Measurements from ENCODE around the gene RASA2. TPM values are rescaled to one million over a fixed set of nuclear protein-coding genes. Genes with fewer than 3 reads are reported as not detected.

The RASA2 gene
- total RNA-seq: 10.1 and 15.1 TPM in 2 replicates

DNA sequence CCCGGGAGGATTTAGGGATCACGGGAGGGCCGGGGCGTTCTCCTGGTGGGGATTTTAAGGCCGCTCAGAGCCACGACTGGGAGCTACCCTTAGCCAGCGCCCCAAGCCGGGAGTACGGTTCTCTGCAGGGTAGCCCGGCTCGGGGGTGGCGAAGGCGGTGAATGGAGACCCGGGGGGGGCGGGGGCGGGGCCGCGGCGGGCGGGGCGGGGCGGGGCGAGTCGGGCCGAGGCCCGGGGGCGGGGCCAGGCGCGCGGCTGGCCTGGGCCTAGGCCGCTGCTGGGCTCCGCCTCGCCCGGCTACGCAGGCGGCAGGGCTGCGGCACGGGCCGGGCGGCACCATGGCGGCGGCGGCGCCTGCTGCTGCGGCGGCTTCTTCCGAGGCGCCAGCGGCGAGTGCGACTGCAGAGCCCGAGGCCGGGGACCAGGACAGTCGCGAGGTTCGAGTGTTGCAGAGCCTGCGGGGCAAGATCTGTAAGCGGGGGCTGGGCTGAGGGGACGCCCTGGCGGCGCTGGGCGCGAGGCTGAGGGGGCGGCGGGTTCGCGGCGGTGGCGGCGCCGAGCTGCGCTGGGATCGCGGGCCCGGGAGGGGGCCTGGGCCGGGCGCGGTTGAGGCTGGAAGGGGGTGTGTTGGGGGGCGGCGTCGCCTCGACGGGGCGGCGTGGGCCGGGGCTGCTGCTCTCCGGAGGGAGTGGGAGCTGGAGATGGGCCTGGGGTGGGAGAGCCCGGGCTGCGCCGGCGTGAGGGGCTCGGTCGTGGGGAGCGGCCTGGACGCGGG, at the start of gene RASA2:
Gene RASA2, plus strand, starts transcription at position 282 of the 775 bp plus-strand sequence. Its CDS starts 57 bp downstream, at position 339.
- no peak for DNase-seq (ENCODE audit: low read depth)
- TF ChIP-seq CTCF (conservative IDR thresholded peaks at IDR 0.05; ENCODE audit: low read depth, low read length): no peak
- H3K4me3 ChIP-seq (ENCODE audit: low read depth, low read length): peak within 1 kb of the TSS; percentile 75

DNA sequence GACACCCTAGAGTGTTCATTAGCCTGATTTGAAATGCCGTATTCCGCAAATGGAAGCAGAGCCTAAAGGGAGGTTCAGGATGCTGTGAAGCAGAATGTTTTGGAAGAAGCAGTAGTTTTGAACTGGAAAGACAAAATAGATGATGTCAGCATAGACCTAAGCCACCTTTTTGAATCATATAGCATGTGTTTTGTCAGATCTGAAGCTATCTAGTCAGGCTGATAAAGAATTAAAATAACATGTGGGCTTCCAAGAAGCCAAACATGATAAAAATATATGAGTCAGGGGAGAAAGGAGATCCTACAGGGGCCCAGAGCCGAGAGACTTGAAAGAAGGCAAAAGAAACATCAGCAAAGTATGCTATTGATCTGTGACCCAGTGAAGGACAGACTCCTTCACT, 47.2 kb upstream of the RASA2 start:
- no peak for TF ChIP-seq CTCF (conservative IDR thresholded peaks at IDR 0.05; ENCODE audit: low read depth, low read length)
- H3K4me3 ChIP-seq (ENCODE audit: low read depth, low read length): no peak overlapping the region
- DNase-seq (ENCODE audit: low read depth): no peak

DNA sequence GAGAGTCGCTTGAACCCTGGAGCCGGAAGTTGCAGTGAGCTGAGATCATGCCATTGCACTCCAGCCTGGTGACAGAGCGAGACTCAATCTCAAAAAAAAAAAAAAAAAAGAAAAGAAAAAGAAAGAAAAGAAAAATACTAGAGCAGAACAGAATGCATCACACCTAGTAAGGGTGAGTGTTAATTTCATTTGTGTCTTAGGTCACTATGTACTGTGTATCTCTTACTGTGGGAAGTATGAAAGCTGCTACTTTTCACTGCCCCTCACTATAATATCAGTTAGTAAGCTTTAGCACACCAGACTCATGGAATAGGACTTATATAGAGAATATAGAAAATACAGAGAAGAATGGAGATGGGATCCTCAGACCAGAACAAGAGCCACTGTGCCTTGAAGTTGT, 45.9 kb upstream of the RASA2 start:
- no peak overlapping the region for H3K4me3 ChIP-seq (ENCODE audit: low read depth, low read length)
- no peak for TF ChIP-seq CTCF (conservative IDR thresholded peaks at IDR 0.05; ENCODE audit: low read depth, low read length)
- DNase-seq (ENCODE audit: low read depth): no peak

DNA sequence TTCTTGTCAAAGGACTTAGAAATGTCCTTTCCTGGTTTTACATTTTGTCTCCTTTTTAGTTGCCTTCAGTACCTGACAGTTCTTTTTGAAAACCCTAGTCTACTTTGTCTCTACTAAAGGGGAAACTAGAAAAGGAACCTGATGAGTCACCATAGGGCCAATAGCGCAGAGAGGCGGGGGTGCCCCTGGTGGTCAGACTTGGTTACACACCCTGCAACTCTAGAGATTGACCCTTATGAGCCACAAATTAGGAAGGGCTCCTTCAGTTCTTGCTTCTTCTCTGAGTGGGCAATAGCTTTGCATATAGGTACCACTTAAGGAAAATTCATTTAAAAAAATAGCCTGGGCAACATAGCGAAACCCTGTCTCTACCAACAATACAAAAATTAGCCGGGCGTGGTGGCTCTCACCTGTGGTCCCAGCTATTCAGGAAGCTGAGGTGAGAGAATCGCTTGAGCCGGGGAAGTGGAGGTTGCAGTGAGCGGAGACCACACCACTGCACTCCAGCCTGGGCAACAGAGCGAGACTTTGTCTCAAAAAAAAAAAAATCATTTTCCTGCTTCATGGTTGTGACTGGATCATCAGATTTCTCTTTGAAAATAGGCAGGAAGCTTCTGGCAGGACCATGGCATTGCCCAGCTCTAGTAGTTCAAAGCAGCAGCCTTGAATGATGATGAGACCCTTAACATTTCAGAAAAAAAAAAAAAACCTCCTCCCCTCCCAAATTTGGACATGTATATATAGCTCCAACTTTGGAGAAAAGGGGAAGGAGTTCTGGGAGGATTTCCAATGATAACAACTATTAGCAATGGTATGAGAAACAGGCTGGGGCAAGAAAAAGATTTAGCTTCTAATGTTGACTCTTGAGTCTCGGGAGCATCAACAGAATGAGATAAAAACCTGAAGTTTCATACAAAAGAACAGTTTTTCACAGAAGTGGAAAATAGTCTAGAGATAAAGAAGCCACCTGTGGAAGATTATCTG, 45.2 kb upstream of the RASA2 start:
- TF ChIP-seq CTCF (conservative IDR thresholded peaks at IDR 0.05; ENCODE audit: low read depth, low read length): peak; percentile 80
- no peak for DNase-seq (ENCODE audit: low read depth)
- no peak overlapping the region for H3K4me3 ChIP-seq (ENCODE audit: low read depth, low read length)

GRCh38 chr3:141442446-141442845, 44.4 kb upstream of the RASA2 start:
- DNase-seq (ENCODE audit: low read depth): no peak
- TF ChIP-seq CTCF (conservative IDR thresholded peaks at IDR 0.05; ENCODE audit: low read depth, low read length): no peak
- H3K4me3 ChIP-seq (ENCODE audit: low read depth, low read length): no peak overlapping the region

GRCh38 chr3:141442914-141443313, 43.9 kb upstream of the RASA2 start:
- no peak for TF ChIP-seq CTCF (conservative IDR thresholded peaks at IDR 0.05; ENCODE audit: low read depth, low read length)
- H3K4me3 ChIP-seq (ENCODE audit: low read depth, low read length): no peak overlapping the region
- no peak for DNase-seq (ENCODE audit: low read depth)
